BLaER1 (cell line): ENCODE data around the gene RRM1.

Experiments
- H3K27ac ChIP-seq: shearing (Covaris generic); formaldehyde crosslinking; 2 replicates; pipeline ENCODE4 v1.8.1; 2022
- H3K27me3 ChIP-seq: shearing (Covaris generic); formaldehyde crosslinking; 2 replicates; pipeline ENCODE4 v1.8.1; 2022
- H3K36me3 ChIP-seq: shearing (Covaris generic); formaldehyde crosslinking; 2 replicates; pipeline ENCODE4 v1.8.1; 2022
- H3K4me1 ChIP-seq: shearing (Covaris generic); formaldehyde crosslinking; 2 replicates; pipeline ENCODE4 v1.8.1; 2022
- H3K4me2 ChIP-seq: shearing (Covaris generic); formaldehyde crosslinking; 2 replicates; pipeline ENCODE4 v1.8.1; 2022
- H3K4me3 ChIP-seq: shearing (Covaris generic); formaldehyde crosslinking; 2 replicates; pipeline ENCODE4 v1.8.1; 2022
- H3K9ac ChIP-seq: shearing (Covaris generic); formaldehyde crosslinking; 2 replicates; pipeline ENCODE4 v1.8.1; 2022
- H3K9me3 ChIP-seq: shearing (Covaris generic); formaldehyde crosslinking; 2 replicates; pipeline ENCODE4 v1.8.1; 2022
- H4K20me1 ChIP-seq: shearing (Covaris generic); formaldehyde crosslinking; 2 replicates; pipeline ENCODE4 v1.8.1; 2022
- Cebpa-rat ChIP-seq: shearing (Covaris generic); IDR thresholded peaks from 2 replicates; pipeline ENCODE4 v1.8.1; 2022

RRM1 gene

GRCh38 chr11:4061700-4062099, 32.9 kb upstream of the RRM1 start:
- H3K27ac ChIP-seq: no peak overlapping the region
- H3K4me1 ChIP-seq: peaks cover 26% of the 10 kb centered on the region
- no peaks in the 10 kb centered on the region for H3K27me3 ChIP-seq
- H3K9ac ChIP-seq: no peak overlapping the region
- H3K4me2 ChIP-seq: no peak overlapping the region
- H3K36me3 ChIP-seq: peaks cover 24% of the 10 kb centered on the region
- no peaks in the 10 kb centered on the region for H4K20me1 ChIP-seq
- no peak overlapping the region for H3K4me3 ChIP-seq
- TF ChIP-seq Cebpa-rat: no peak
- H3K9me3 ChIP-seq: no peaks in the 10 kb centered on the region

- Histone ChIP-seq H3K4me2 (no peak overlapping the region), H4K20me1 (no peaks in the 10 kb centered on the region), H3K27ac (no peak overlapping the region), H3K4me3 (no peak overlapping the region), H3K9ac (no peak overlapping the region), H3K4me1 (peaks cover 10% of the 10 kb centered on the region), H3K9me3 (no peaks in the 10 kb centered on the region), H3K27me3 (no peaks in the 10 kb centered on the region), H3K36me3 (peaks cover 24% of the 10 kb centered on the region)
- no peak for TF ChIP-seq Cebpa-rat
These were observed 31.3 kb upstream of the RRM1 start for GRCh38 chr11:4063348-4063747.

GRCh38 chr11:4064278-4064955, 30.2 kb upstream of the RRM1 start:
- no peaks in the 10 kb centered on the region for H4K20me1 ChIP-seq

GRCh38 chr11:4065086-4065485, 29.5 kb upstream of the RRM1 start:
- TF ChIP-seq Cebpa-rat: no peak
- Histone ChIP-seq H3K4me3 (no peak overlapping the region), H3K27ac (no peak overlapping the region), H4K20me1 (no peaks in the 10 kb centered on the region), H3K36me3 (peaks cover 13% of the 10 kb centered on the region; the same call in 1 of the 2 replicates), H3K9me3 (no peaks in the 10 kb centered on the region), H3K4me1 (peaks cover 7% of the 10 kb centered on the region), H3K9ac (no peak overlapping the region), H3K27me3 (no peaks in the 10 kb centered on the region), H3K4me2 (no peak overlapping the region)

More at GRCh38 chr11:4064278-4064955, 30.2 kb upstream of the RRM1 start:
- H3K4me2 ChIP-seq: no peak overlapping the region
- H3K36me3 ChIP-seq: peaks cover 20% of the 10 kb centered on the region
- TF ChIP-seq Cebpa-rat: no peak
- no peaks in the 10 kb centered on the region for H3K9me3 ChIP-seq
- H3K27ac ChIP-seq: no peak overlapping the region
- no peak overlapping the region for H3K9ac ChIP-seq
- no peaks in the 10 kb centered on the region for H3K27me3 ChIP-seq
- H3K4me1 ChIP-seq: peaks cover 7% of the 10 kb centered on the region
- H3K4me3 ChIP-seq: no peak overlapping the region

GRCh38 chr11:4065601-4066377, 28.8 kb upstream of the RRM1 start:
- H3K27ac ChIP-seq: no peak overlapping the region
- H4K20me1 ChIP-seq: no peaks in the 10 kb centered on the region
- no peaks in the 10 kb centered on the region for H3K27me3 ChIP-seq
- no peak for TF ChIP-seq Cebpa-rat
- no peak overlapping the region for H3K4me3 ChIP-seq
- no peak overlapping the region for H3K4me2 ChIP-seq
- no peak overlapping the region for H3K9ac ChIP-seq
- peaks cover 7% of the 10 kb centered on the region for H3K4me1 ChIP-seq
- H3K36me3 ChIP-seq: peaks cover 7% of the 10 kb centered on the region; the same call in 1 of the 2 replicates
- H3K9me3 ChIP-seq: no peaks in the 10 kb centered on the region

GRCh38 chr11:4066910-4067309, 27.7 kb upstream of the RRM1 start:
- no peak overlapping the region for H3K9ac ChIP-seq
- no peak overlapping the region for H3K4me3 ChIP-seq
- no peak for TF ChIP-seq Cebpa-rat
- no peak overlapping the region for H3K4me2 ChIP-seq
- H3K27ac ChIP-seq: no peak overlapping the region
- H3K4me1 ChIP-seq: peaks cover 7% of the 10 kb centered on the region
- no peaks in the 10 kb centered on the region for H3K27me3 ChIP-seq
- no peaks in the 10 kb centered on the region for H3K9me3 ChIP-seq
- no peaks in the 10 kb centered on the region for H4K20me1 ChIP-seq
- H3K36me3 ChIP-seq: no peaks in the 10 kb centered on the region

GRCh38 chr11:4068962-4069361, 25.6 kb upstream of the RRM1 start:
- no peak overlapping the region for H3K9ac ChIP-seq
- H3K27ac ChIP-seq: no peak overlapping the region
- H3K4me3 ChIP-seq: no peak overlapping the region
- H3K4me2 ChIP-seq: no peak overlapping the region
- no peaks in the 10 kb centered on the region for H3K36me3 ChIP-seq
- H3K4me1 ChIP-seq: peaks cover 7% of the 10 kb centered on the region
- no peaks in the 10 kb centered on the region for H3K9me3 ChIP-seq
- no peak for TF ChIP-seq Cebpa-rat
- no peaks in the 10 kb centered on the region for H3K27me3 ChIP-seq
- no peaks in the 10 kb centered on the region for H4K20me1 ChIP-seq

- Histone ChIP-seq H3K36me3 (peaks cover 5% of the 10 kb centered on the region; the same call in 1 of the 2 replicates), H3K4me2 (no peak overlapping the region), H3K9me3 (no peaks in the 10 kb centered on the region), H3K9ac (no peak overlapping the region), H3K4me3 (no peak overlapping the region), H3K4me1 (peaks cover 7% of the 10 kb centered on the region), H4K20me1 (no peaks in the 10 kb centered on the region), H3K27ac (no peak overlapping the region), H3K27me3 (no peaks in the 10 kb centered on the region)
- TF ChIP-seq Cebpa-rat: no peak
These were observed 23.3 kb upstream of the RRM1 start for GRCh38 chr11:4071325-4071724.

- Histone ChIP-seq H3K4me2 (no peak overlapping the region), H3K36me3 (peaks cover 5% of the 10 kb centered on the region; the same call in 1 of the 2 replicates), H3K4me1 (peaks cover 7% of the 10 kb centered on the region), H3K9me3 (no peaks in the 10 kb centered on the region), H3K27ac (no peak overlapping the region), H3K27me3 (no peaks in the 10 kb centered on the region), H3K9ac (no peak overlapping the region), H3K4me3 (no peak overlapping the region), H4K20me1 (no peaks in the 10 kb centered on the region)
- TF ChIP-seq Cebpa-rat: no peak
These were observed 22.7 kb upstream of the RRM1 start for GRCh38 chr11:4071914-4072313.

- H3K4me1 ChIP-seq: peaks cover 7% of the 10 kb centered on the region
- H3K4me2 ChIP-seq: no peak overlapping the region
- no peak overlapping the region for H3K27ac ChIP-seq
- no peaks in the 10 kb centered on the region for H3K27me3 ChIP-seq
- no peaks in the 10 kb centered on the region for H3K9me3 ChIP-seq
- peaks cover 5% of the 10 kb centered on the region; the same call in 1 of the 2 replicates for H3K36me3 ChIP-seq
- TF ChIP-seq Cebpa-rat: no peak
- H3K9ac ChIP-seq: no peak overlapping the region
- H4K20me1 ChIP-seq: no peaks in the 10 kb centered on the region
- H3K4me3 ChIP-seq: no peak overlapping the region
These were observed 21.8 kb upstream of the RRM1 start for GRCh38 chr11:4072668-4073285.
